ENCODE measurements around the gene NLGN1.

NLGN1 gene

DNA sequence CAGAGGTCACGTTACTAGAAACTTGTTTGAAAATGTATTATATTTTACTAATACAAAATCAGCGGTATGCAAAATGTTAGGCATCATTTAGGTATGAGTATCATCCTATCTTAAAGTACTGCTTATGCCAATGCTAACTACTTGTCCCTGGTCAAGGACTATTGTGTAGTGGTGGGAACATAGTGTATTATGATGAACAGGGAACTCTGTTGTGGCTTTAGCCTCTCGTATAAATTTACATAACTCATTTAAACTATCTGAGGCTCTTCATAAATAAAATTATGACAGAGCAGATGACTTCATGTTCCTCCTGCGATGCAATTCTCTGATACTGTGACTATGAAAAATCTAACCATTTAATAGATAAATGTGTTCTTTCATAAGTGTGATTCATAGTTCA, 451.9 kb downstream of the NLGN1 start:
- H4K20me1 ChIP-seq (ENCODE audit: insufficient read depth, low read length) = no peaks in the 10 kb centered on the region
- no peak overlapping the region for H3K27ac ChIP-seq (ENCODE audit: low read depth, low read length, poor library complexity, severe bottlenecking)
- H3K9ac ChIP-seq (ENCODE audit: low read length) = no peak overlapping the region
- H3K4me2 ChIP-seq (ENCODE audit: low read length) = no peak overlapping the region
- peaks cover 13% of the 10 kb centered on the region for H3K4me1 ChIP-seq (ENCODE audit: insufficient read depth, low read length, severe bottlenecking)
- H3K27me3 ChIP-seq (ENCODE audit: insufficient read depth, low read length) = no peaks in the 10 kb centered on the region
- no peaks in the 10 kb centered on the region for H3K79me2 ChIP-seq (ENCODE audit: insufficient read depth, low read length)
- TF ChIP-seq EZH2 (IDR thresholded peaks at IDR 0.05; ENCODE audit: borderline replicate concordance, low read length) = no peak
- no peak for TF ChIP-seq CTCF (IDR thresholded peaks at IDR 0.05; ENCODE audit: low read length)
- no peaks in the 10 kb centered on the region for H3F3A ChIP-seq (ENCODE audit: insufficient read depth, low read length)
- no peak overlapping the region for H3K4me3 ChIP-seq (ENCODE audit: low read depth, low read length, poor library complexity, severe bottlenecking)
- H3K9me2 ChIP-seq (ENCODE audit: low read depth, low read length) = no peaks in the 10 kb centered on the region
- no peak overlapping the region for H2AFZ ChIP-seq (ENCODE audit: low read length)
- no peaks in the 10 kb centered on the region for H3K9me3 ChIP-seq (ENCODE audit: low read length)
- H3K36me3 ChIP-seq (ENCODE audit: insufficient read depth, low read length) = no peaks in the 10 kb centered on the region

DNA sequence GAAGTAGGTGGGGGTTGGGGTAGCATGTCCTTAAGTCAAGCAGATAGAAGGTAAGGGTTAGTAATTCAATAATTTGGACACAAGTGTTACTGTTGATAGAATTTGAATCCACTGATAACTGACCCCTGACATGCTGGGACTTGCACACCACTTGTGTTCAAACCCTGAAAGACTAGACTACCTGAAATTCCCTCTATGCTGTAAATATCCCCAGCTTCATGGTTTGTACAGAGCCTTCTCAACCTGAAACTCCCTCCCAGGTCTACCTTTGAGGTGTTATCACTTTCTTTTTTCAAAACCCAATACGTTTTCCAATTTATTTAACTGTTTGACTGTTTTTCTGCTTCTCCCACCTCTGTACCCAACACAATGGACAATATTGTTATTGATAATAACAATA, 459.6 kb downstream of the NLGN1 start:
- H3K27ac ChIP-seq (ENCODE audit: low read depth, low read length, poor library complexity, severe bottlenecking) = peak overlapping the region; percentile 26
- TF ChIP-seq CTCF (IDR thresholded peaks at IDR 0.05; ENCODE audit: low read length) = no peak
- no peak for TF ChIP-seq EZH2 (IDR thresholded peaks at IDR 0.05; ENCODE audit: borderline replicate concordance, low read length)
- no peak overlapping the region for H3K4me3 ChIP-seq (ENCODE audit: low read depth, low read length, poor library complexity, severe bottlenecking)
- H3K9ac ChIP-seq (ENCODE audit: low read length) = no peak overlapping the region
- no peak overlapping the region for H3K4me2 ChIP-seq (ENCODE audit: low read length)
- H3K9me3 ChIP-seq (ENCODE audit: low read length) = no peaks in the 10 kb centered on the region
- H3F3A ChIP-seq (ENCODE audit: insufficient read depth, low read length) = no peaks in the 10 kb centered on the region
- H3K4me1 ChIP-seq (ENCODE audit: insufficient read depth, low read length, severe bottlenecking) = peaks cover 51% of the 10 kb centered on the region
- no peaks in the 10 kb centered on the region for H3K9me2 ChIP-seq (ENCODE audit: low read depth, low read length)
- no peaks in the 10 kb centered on the region for H3K27me3 ChIP-seq (ENCODE audit: insufficient read depth, low read length)
- no peaks in the 10 kb centered on the region for H4K20me1 ChIP-seq (ENCODE audit: insufficient read depth, low read length)
- no peaks in the 10 kb centered on the region for H3K36me3 ChIP-seq (ENCODE audit: insufficient read depth, low read length)
- no peaks in the 10 kb centered on the region for H3K79me2 ChIP-seq (ENCODE audit: insufficient read depth, low read length)
- no peak overlapping the region for H2AFZ ChIP-seq (ENCODE audit: low read length)

GRCh38 chr3:173862701-173863100, 465.2 kb downstream of the NLGN1 start:
- Histone ChIP-seq H3K4me1 (ENCODE audit: insufficient read depth, low read length, severe bottlenecking) (peaks cover 65% of the 10 kb centered on the region), H4K20me1 (ENCODE audit: insufficient read depth, low read length) (no peaks in the 10 kb centered on the region), H2AFZ (ENCODE audit: low read length) (no peak overlapping the region), H3F3A (ENCODE audit: insufficient read depth, low read length) (no peaks in the 10 kb centered on the region), H3K27me3 (ENCODE audit: insufficient read depth, low read length) (no peaks in the 10 kb centered on the region), H3K79me2 (ENCODE audit: insufficient read depth, low read length) (no peaks in the 10 kb centered on the region), H3K4me2 (ENCODE audit: low read length) (no peak overlapping the region), H3K36me3 (ENCODE audit: insufficient read depth, low read length) (no peaks in the 10 kb centered on the region), H3K9ac (ENCODE audit: low read length) (no peak overlapping the region), H3K9me2 (ENCODE audit: low read depth, low read length) (no peaks in the 10 kb centered on the region), H3K9me3 (ENCODE audit: low read length) (no peaks in the 10 kb centered on the region), H3K4me3 (ENCODE audit: low read depth, low read length, poor library complexity, severe bottlenecking) (no peak overlapping the region), H3K27ac (ENCODE audit: low read depth, low read length, poor library complexity, severe bottlenecking) (no peak overlapping the region)
- no peak for TF ChIP-seq EZH2 (IDR thresholded peaks at IDR 0.05; ENCODE audit: borderline replicate concordance, low read length)
- TF ChIP-seq CTCF (IDR thresholded peaks at IDR 0.05; ENCODE audit: low read length) = no peak

Measured in OCI-LY1 (cell line).